ENCODE results near the gene TLE1.

DNA sequence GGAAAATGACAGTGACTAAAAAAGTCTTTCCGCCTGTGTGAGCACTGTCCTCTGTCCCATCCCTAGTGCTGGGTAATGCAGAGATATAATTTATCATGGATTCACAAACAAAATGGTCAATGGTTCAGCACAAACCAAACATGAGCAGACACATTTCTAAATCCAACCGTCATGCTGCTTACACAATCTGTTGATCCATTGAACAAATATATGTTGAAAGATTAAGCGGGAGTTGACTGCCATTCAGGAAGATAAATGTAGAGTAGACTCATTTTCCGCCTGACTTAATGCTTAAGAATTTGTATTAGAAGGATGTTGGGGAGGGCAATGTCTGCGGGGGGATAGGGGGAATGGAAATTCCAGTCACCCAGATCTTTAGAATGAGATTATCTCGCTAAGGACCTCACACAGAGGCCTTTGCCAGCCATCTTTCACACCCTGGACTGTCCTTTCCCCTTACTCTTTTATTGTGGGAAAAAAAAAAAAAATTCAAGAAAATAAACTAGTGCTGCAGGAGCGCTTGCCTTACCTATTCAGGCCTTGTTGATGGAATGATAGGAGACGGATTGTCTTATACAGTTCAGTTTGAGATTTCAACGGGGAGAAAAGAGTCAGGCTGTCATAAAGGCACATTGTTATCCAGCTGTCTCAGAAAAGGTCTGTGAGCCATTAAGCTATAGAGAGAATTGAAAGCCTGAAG lies 153.7 kb downstream of the TLE1 start:
- TF ChIP-seq, protein P1, sequence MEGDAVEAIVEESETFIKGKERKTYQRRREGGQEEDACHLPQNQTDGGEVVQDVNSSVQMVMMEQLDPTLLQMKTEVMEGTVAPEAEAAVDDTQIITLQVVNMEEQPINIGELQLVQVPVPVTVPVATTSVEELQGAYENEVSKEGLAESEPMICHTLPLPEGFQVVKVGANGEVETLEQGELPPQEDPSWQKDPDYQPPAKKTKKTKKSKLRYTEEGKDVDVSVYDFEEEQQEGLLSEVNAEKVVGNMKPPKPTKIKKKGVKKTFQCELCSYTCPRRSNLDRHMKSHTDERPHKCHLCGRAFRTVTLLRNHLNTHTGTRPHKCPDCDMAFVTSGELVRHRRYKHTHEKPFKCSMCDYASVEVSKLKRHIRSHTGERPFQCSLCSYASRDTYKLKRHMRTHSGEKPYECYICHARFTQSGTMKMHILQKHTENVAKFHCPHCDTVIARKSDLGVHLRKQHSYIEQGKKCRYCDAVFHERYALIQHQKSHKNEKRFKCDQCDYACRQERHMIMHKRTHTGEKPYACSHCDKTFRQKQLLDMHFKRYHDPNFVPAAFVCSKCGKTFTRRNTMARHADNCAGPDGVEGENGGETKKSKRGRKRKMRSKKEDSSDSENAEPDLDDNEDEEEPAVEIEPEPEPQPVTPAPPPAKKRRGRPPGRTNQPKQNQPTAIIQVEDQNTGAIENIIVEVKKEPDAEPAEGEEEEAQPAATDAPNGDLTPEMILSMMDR (IDR thresholded peaks at IDR 0.05): no peak
- TF ChIP-seq POLR2A (IDR thresholded peaks at IDR 0.05) (no peak), POLR2AphosphoS5 (IDR thresholded peaks at IDR 0.05) (no peak)

All from gastroesophageal sphincter (tissue), 3 donors.